GM19099 (cell line): ENCODE results near the gene NKTR.

ENCODE experiments used
- POLR2A ChIP-seq: IDR thresholded peaks from 3 replicates; pipeline ENCODE4 v1.6.1; 2011; ENCODE audit warnings: low read depth; ENCODE audit not compliant: insufficient read length; ENCODE audit errors: extremely low read depth

The NKTR gene

GRCh38 chr3:42589382-42590109, 10.9 kb upstream of the NKTR start:
- no peak for TF ChIP-seq POLR2A

- no peak for TF ChIP-seq POLR2A
These were observed 9.3 kb upstream of the NKTR start for GRCh38 chr3:42590989-42591756.

- no peak for TF ChIP-seq POLR2A
These were observed 8.7 kb upstream of the NKTR start for GRCh38 chr3:42591811-42592210.

- no peak for TF ChIP-seq POLR2A
These were observed 6.9 kb upstream of the NKTR start for GRCh38 chr3:42593635-42594034.

- no peak for TF ChIP-seq POLR2A
These were observed 4.8 kb upstream of the NKTR start for GRCh38 chr3:42595682-42596081.

DNA sequence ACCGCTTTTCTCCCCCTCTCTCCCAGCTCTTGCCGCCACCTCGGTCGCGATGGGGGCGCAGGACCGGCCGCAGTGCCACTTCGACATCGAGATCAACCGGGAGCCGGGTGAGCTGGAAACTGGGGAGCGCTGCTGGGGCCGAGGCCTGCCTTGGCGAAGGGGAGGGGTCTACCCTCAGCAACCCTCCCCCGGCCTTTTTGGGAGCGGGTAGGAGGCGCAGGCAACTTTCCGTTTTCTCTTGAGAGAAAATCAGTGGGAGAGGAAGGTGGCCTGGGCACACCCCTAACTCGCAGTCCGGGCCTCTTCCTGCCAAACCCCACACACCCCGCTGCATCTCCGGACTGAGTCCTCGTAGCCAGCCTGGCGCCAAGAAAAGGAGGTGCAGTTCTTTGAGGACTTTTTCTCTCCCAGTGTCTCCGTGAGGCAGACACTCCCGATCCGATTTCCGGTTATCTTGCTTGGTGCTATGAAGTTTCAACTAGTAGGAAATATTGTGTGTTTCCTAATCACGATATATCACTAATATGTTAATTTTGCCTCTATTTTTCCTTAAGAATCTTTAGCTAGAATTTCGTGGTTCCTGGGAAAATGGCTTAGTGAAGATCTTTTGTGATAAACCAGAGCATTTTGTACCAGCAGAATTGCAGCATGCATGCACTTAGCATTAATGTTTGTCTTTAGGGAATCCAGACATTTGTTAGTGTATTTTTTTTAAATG, 631 bp downstream of the NKTR start:
- TF ChIP-seq POLR2A = no peak

GRCh38 chr3:42601896-42602581, 1.6 kb downstream of the NKTR start:
- TF ChIP-seq POLR2A = no peak

GRCh38 chr3:42602961-42603360, 2.5 kb downstream of the NKTR start:
- TF ChIP-seq POLR2A = no peak

GRCh38 chr3:42605546-42606173, 5.2 kb downstream of the NKTR start:
- TF ChIP-seq POLR2A = no peak

- TF ChIP-seq POLR2A = no peak
These were observed 8.1 kb downstream of the NKTR start for GRCh38 chr3:42608581-42608980.

DNA sequence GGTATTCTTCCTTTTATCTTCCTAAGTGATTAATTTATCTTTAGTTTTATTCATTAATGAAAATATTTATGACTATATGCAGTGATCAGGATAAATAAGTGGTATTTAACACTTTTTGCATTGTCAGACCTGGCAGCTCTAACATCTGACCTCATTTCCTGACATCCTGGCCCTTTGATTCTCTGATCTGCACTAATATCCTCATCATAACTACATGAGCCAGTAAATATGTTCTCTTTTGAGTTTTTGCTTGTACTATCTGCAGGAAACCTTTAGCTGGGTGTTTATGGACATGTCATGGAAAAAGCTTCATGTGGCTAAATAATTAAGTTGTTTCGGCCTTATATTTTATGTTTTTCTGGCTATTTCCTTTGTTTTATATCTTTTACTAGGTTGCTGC, 10.5 kb downstream of the NKTR start:
- TF ChIP-seq POLR2A = no peak

DNA sequence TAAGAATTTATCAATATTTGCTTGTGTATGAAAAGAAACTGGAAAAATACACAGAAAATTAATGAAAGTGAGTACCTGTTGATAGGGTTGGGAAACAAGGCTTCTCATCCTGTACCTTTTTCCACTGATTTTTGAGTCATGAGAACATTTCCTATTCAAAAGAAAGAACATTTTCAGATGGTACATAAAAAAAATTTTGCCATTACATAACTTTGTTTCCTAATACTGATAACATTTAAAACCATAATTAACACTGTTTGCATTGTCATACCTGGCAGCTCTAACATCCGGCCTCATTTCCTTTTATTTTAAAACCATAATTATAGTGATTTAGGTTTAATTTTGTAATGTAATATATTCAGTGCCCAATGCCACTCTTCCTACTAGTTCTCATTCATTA, 11.7 kb downstream of the NKTR start:
- no peak for TF ChIP-seq POLR2A

DNA sequence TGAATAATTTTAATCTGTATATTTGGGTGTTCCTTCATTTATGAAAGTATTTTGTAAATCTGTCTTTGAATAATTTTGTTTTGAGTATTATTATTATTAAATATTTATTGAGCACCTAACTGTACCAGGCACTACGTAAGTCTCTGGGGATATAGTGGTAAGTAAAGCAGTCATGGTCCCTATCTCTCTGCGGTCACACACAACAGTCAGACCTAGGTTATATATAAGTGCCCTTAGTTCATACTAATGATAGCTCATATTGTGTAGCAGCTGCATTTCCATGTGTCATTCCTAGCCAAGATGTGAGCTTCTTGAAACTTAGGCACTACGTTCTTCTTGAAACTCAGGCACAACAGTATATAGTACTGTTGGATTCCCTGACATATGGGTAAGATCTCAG, 12.4 kb downstream of the NKTR start:
- no peak for TF ChIP-seq POLR2A

DNA sequence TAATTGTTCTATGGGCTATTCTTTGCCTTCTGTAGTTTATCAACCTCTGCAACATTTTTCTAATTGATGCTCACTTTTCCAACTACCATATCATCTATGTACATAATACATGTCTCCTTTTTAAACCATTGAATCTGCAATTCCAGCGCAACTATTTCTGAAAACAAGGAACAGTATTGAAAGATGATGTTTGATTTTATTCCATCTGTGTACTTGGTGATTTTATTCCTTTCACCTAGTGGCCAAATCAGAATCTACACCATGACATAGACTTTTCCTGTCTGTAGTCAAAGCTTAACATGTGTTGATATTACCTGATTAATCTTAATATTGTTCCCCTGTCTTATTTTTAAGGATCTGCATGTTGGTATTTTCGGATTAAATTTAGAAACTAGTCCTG, 13.0 kb downstream of the NKTR start:
- TF ChIP-seq POLR2A = no peak

DNA sequence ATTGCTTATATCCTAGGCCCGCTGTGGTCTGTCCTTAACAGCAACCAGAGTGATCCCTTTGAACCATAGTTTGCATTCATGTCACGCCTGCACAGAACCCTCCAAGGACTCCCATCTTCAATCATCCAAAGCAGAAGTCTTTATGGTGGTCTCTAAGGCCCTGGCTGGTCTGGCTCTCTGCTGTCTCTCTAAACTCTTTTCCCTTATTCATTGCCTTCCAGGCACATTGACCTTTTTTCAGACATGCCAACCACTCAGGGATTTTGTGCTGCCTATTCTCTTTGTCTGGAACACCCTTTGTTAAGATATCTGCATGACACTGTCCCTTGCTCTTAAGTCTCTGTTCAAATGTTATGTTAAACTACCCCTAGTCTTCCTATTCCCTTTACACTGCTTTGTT, 31.1 kb downstream of the NKTR start:
- no peak for TF ChIP-seq POLR2A
